AML-193 (cell line): Measurements from ENCODE around the gene FAM83G.

Source experiments
- DNase-seq, 2 experiments: peaks; one replicate each; lab custom pipeline; 2025; lab: John Stamatoyannopoulos, UW

The FAM83G gene

GRCh38 chr17:19005789-19006430, 1.3 kb upstream of the FAM83G start:
- DNase-seq: no peak

DNA sequence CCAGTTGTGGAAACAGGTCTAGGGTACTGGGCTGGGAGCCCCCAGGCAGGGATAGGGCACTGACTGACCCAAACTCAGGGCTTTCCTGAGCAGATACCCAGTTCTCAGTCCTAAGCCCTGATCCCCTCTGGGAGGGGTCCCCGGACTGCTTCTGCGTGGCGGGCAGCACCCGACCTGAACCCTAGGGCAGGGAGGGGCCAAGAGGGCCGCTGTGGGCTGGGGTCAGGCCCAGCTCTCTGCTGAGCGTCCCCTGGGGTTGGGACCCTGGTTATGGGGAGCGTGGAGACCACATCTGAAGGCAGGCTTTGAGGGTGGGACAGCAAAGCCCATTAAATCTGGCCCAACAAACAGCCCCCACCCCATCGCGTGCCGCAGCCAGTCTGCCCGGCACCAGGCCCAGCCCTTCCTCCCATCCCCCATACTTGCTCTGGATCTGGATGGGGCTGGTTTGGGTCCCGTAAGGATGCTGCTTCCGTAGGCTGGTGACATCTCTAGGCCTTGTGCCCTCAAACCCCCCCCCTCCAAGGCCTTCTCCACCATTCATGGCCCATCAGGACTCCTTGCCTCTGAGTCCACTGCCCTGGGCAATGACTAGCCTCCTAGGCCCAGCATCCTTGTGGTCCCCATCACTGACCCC, 691 bp upstream of the FAM83G start:
- no peak for DNase-seq

DNA sequence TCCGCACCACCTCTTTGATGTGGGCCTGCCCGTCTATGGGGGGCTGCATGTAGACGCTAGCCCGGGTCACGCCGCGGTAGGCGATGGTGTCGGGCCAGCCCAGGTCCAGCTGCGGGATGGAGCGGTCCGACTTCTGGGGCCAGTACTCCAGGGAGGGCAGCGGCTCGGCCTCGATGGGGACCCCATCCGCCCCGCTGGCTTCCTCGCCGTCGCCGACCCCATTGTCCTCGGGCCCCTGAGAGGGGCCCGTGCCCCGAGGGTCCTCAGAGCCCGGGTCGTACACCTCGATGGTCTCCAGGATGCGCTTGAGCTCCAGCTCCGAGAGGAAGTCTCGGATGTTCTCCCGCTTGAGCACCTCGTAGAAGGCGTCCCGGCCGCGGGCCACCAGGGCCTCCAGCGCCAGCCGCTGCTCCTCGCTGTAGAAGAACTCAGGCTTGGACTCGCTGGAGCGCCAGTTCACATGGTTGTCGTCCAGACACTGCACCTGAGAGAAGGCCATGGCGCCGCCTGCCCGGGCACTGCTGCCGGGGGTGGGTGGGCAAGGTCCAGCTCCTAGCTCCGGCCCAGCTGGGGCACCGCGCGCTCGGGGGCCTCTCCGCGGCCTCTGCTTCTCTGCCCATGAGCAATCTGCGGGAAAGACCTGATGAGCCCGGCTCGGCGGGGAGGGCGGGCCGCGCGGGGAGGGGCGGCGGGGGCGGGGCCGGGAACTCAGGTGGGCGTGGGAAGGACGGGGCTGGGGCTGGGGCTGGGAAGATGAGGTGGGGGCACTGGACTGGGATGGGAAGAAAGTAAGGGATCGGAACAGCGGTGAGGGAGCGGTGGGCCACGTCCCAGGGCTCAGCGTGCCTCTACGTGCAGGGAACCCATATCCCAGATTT, 782 bp downstream of the FAM83G start:
- no peak for DNase-seq

- DNase-seq: no peak
These were observed 1.6 kb downstream of the FAM83G start for GRCh38 chr17:19002805-19003542.

DNA sequence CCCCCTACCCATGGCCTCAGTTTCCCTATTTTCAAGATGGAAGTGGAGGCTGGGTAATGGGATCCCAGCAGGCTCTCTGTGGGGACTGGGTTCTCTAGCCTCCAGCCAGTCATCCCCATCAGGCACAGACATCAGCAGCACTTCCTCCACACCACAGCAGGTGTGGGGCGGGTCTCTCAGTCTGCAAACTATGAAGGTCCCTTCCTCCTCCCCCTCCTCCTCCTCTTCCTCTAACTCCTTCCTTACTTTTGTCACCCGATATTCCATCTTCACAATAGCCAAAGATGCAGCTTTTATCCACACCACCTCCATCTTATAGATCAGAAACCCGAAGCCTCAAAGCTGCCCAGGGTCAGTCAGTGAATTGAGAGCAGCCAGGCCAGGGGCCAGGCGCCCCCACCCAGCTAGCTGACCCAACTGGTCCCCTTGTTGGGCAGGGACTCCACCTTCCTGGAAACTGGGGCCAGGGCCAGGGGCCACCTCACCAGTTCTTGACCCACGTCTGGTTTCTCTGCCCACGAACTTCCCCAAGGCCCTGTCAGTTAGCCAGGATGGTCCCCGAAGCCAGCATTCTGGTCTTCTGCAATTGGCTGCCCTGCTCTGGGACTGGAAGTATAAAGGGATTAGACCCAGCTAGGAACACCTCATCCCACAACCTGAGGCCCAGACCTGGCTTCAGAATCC, 2.5 kb downstream of the FAM83G start:
- no peak for DNase-seq

DNA sequence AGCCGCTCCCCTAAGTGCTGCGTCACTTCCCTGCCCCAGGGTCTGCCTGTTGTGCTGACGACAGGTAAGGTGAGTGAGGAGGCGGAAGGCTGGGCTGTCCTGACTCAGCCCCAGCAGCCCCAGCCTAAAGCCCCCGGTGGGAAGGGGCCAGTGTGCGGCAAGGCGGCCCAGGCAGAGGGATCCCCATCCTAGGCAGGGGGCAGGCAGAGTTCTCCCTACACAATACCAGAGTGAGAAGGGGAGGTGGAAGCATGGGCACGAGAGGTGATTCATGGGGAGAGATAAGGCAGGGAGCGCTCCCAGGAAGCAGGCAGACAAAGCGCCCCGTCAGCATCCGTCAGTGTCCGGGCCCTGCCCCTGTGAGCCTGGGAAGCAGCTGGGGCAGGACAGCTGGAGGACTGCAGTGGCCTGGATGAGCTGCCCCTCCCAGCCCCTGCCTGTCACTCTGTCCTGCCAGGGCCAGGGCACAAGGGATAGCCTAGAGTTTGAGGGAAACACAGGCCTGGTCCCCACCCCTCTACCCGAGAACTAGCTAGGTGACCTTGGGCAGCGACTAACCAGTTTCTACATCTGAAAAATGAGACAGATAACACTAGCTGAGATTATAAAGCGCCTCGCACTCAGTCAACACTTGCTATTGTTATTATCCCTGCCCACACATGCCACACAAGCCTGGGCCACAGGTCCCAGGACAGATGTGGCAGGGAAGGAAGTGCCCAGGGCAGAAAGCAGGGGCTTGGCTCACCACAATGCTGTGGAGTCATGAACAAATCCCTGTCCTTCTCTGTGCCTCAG, 3.8 kb downstream of the FAM83G start:
- no peak for DNase-seq

GRCh38 chr17:18999911-19000310, 4.7 kb downstream of the FAM83G start:
- no peak for DNase-seq

- DNase-seq: no peak
These were observed 5.2 kb downstream of the FAM83G start for GRCh38 chr17:18999394-18999793.

GRCh38 chr17:18997650-18998196, 6.8 kb downstream of the FAM83G start:
- DNase-seq: no peak

- no peak for DNase-seq
These were observed 8.1 kb downstream of the FAM83G start for GRCh38 chr17:18996458-18996857.

DNA sequence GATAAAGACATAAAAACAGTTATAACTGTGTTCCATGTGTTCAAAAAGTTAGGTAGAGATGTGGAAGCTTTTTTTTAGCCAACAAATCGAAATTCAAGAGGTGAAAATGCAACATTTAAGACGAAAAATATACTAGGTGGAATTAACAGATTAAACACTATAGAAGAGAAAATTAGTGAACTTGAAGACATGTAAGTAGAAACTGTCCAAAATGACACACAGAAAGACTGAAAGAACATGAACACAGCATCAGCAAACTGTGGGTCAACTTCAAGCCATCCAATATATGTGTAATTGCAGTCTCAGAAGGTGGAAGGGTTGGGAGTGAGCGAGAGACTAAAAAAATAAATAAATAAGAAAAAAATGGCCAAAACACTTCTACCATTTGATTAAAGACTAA, 9.3 kb downstream of the FAM83G start:
- no peak for DNase-seq

DNA sequence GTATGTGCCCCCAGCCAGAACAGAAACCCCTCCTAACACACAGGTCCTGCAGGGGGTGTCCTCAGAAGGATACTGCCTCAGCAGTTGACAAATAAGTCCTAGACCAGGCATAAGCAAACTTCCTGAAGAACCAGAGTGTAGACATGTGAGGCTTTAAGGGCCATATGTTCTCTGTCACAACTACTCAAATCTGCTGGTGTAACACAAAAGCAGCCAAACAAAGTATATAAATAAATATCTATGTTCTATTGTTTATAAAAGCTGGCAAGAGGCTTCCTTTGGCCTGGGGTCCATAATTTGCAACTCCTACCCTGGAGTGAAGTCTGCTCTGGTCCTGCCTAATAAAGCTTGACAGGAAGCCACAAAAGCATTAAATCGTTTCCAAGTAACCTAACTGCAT, 9.9 kb downstream of the FAM83G start:
- DNase-seq: no peak

DNA sequence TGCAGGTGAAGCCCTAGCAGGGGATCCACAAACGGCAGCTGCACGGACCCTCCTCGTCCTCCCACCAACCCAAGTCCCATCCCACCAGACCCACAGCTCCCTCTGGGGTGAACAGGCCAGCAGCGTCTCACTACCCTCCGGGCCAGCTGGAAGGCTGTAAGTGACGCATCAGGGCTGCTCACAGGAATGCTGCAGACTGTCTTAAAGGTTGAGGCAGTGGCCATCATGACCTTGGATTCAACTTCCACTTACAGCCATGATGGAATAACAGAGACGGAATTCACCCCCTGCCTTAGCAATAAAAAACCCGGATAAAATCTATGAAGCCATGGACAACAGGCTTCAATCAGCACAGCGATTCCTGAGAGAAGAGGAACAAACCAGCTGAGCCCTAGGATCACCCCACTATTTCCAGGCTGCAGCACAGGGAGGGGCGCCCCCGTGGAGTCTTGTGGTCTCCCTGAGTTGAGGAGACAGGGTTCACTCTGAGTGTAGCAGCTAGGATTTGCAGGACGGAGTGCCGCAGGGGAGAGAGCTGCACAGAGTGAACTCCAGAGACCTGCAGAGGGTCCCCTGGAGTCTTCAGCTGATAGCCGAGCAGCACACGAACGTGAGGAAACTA, 10.5 kb downstream of the FAM83G start:
- DNase-seq: no peak

DNA sequence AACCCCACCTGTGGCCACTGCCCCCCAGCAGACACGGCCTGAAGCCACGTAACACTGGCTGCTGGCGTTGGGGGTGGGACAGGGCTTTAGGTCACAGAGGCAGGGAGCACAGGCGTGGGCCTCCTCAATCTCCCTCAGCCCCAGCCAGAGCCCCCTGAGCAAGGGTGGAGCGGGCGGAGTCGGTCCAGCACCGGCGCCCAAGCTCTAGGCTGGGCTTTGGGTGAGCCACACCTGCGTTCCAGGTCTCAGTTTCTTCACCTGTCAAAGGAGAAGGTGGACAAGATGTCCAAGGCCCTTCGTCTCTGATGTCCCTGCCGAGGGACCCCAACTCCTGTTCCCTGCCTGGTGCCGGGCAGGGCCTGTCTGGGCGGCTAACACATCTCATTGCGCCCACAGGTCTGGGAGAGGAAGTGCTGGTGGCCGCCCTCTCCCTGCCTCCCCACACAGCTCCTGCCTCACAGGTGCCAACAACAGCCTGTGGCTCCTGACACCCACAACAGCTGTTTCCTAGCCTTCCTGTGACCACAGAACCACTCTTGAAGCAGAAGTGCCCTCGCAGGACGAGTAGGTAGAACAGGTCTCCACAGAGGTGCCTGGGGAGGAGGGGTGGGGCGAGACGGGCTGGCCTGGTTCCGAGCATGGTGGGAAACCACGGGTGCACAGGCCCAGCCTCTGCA, 12.0 kb downstream of the FAM83G start:
- no peak for DNase-seq

DNA sequence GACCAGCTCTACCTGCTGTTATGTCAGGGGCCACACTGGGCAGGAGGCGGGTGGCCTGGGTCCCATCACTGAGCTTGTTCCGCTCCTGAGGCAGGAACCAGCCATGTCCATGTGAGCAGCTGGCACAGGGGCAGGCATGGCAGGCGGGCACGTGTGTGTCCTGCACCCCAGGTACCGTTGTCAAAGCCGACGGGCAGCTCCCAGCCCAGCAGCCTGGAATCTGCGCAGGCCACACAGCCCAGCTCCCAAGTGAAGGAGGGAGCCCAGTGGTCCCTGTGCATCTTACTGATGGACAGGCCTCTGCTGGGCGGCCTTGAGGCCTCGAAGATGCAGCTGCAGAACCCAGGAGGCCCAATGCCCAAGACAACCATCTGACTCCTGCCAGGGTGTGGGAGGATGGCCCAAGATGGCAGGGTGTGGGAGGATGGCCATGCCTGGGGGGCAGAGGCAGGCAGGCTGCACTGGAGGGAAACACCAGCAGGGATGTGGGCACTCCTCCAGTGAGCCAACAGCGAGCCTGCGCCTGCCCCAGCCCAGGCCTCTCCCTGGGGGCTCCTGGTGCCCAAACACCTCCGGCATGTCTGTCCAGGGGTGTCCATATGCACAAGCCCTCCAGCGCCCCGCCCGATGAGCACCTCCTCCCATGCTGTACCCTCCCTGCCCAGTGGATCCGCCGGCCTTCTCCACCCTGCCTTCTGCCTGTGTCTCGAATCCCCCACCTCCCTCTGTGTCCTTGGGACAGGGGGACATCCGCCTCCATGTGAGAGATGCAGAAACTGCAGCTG, 12.8 kb downstream of the FAM83G start:
- no peak for DNase-seq

GRCh38 chr17:18990331-18990730, 14.2 kb downstream of the FAM83G start:
- DNase-seq: no peak

- DNase-seq: no peak
These were observed 15.9 kb downstream of the FAM83G start for GRCh38 chr17:18988546-18989173.

- DNase-seq: no peak
These were observed 16.6 kb downstream of the FAM83G start for GRCh38 chr17:18987862-18988545.
